A204.1 (cell line): ENCODE data around the gene SDK2.

Experiments used
- FAIRE-seq: peaks from 2 replicates; lab custom pipeline; 2012; peaks lifted over from hg19 to GRCh38; lab: Jason Lieb, UNC

Gene SDK2

GRCh38 chr17:73555199-73555960 lies 88.9 kb downstream of the SDK2 start:
- no peak for FAIRE-seq

- no peak for FAIRE-seq
These were observed 89.7 kb downstream of the SDK2 start for GRCh38 chr17:73554498-73554897.

GRCh38 chr17:73553311-73553710 lies 90.9 kb downstream of the SDK2 start:
- no peak for FAIRE-seq

GRCh38 chr17:73552300-73553048 lies 91.8 kb downstream of the SDK2 start:
- FAIRE-seq: no peak

GRCh38 chr17:73551759-73552158 lies 92.5 kb downstream of the SDK2 start:
- no peak for FAIRE-seq

GRCh38 chr17:73551144-73551543 lies 93.1 kb downstream of the SDK2 start:
- no peak for FAIRE-seq

GRCh38 chr17:73550556-73550955 lies 93.7 kb downstream of the SDK2 start:
- no peak for FAIRE-seq

- FAIRE-seq: no peak
These were observed 94.3 kb downstream of the SDK2 start for GRCh38 chr17:73549841-73550430.

- no peak for FAIRE-seq
These were observed 95.5 kb downstream of the SDK2 start for GRCh38 chr17:73548620-73549311.

GRCh38 chr17:73547790-73548189 lies 96.5 kb downstream of the SDK2 start:
- no peak for FAIRE-seq

GRCh38 chr17:73546770-73547536 lies 97.3 kb downstream of the SDK2 start:
- no peak for FAIRE-seq

- FAIRE-seq: no peak
These were observed 98.1 kb downstream of the SDK2 start for GRCh38 chr17:73546114-73546513.

- no peak for FAIRE-seq
These were observed 98.9 kb downstream of the SDK2 start for GRCh38 chr17:73545109-73546032.

- FAIRE-seq: no peak
These were observed 99.9 kb downstream of the SDK2 start for GRCh38 chr17:73544333-73544732.

GRCh38 chr17:73542323-73542722 lies 101.9 kb downstream of the SDK2 start:
- FAIRE-seq: no peak

GRCh38 chr17:73541561-73541981 lies 102.7 kb downstream of the SDK2 start:
- no peak for FAIRE-seq

GRCh38 chr17:73541111-73541510 lies 103.1 kb downstream of the SDK2 start:
- no peak for FAIRE-seq

- FAIRE-seq: no peak
These were observed 105.1 kb downstream of the SDK2 start for GRCh38 chr17:73539166-73539565.

GRCh38 chr17:73538445-73538844 lies 105.8 kb downstream of the SDK2 start:
- no peak for FAIRE-seq

- no peak for FAIRE-seq
These were observed 107.3 kb downstream of the SDK2 start for GRCh38 chr17:73536700-73537605.
